Heart left ventricle (tissue), 13 donors: Measurements from ENCODE around the gene HOXA3.

ENCODE experiments used
- CTCF ChIP-seq, 12 donors: fragments of 200-600 bp; sonication (generic) in 4 of 12; IDR thresholded peaks; one replicate each; pipeline versions ENCODE4 v1.5.0 to v1.8.0; 2018 to 2022; ENCODE audit warnings: antibody characterized with exemption in 12 of 12, mild to moderate bottlenecking in 5 of 12
- POLR2A ChIP-seq, 2 donors: fragments of 450-650 bp; IDR thresholded peaks; one replicate each; pipeline ENCODE4 v1.6.1; 2017; ENCODE audit warnings: antibody characterized with exemption in 2 of 2, mild to moderate bottlenecking in 2 of 2, moderate library complexity in 2 of 2
- donor health status: ischemic (EF 13 %, LVEDD 7.1; RV severe dilation, severe dysfunction).
- donor health status: DM: no; HTN: yes; CAD: no.
- donor health status: DM: no; HTN: no; CAD: no.
- donor health status: ischemic (EF 25% LVEDD 6.9; RV normal size, moderate dysfunction).
- donor health status: ischemic (EF 25% LVEDD 5.7; RV mildly dilated, moderate dysfunction).
- donor health status: ischemic (EF 35%, LVEDD 5.7; RV mildly dilated, moderate dysfunction).
- donor health status: nonischemic (EF 11% LVEDD 7.7; RV severe dilation, severe dysfunction).
- donor health status: DM: yes; HTN: yes; CAD: no.
- donor health status: PGD.
- donor health status: ischemic (EF 29% LVEDD 5.4; RV normal size, mild dysfunction).
- donor health status: nonischemic (EF 23%, LVEDD 6.1; RV moderate dilation, normal function).

- TF ChIP-seq CTCF (IDR thresholded peaks at IDR 0.05): no peak
- TF ChIP-seq POLR2A (IDR thresholded peaks at IDR 0.05): no peak
These were observed 16.0 kb upstream of the HOXA3 start for GRCh38 chr7:27168265-27168947.
